Heart left ventricle (tissue), 16 donors: ENCODE results near the gene CHCHD6. TPM values are rescaled to one million over a fixed set of nuclear protein-coding genes. Genes with fewer than 3 reads are reported as not detected.
A peak's percentile ranks its signal among the peaks of the same experiment; 100 is the strongest.

Source experiments
- ATAC-seq, 4 donors: fragments of 200-7000 bp; cut with Tn5 transposase; one replicate each; pipeline ENCODE4 v1.9.1; 2020 to 2022; ENCODE audit warnings: moderate library complexity in 4 of 4, mild to moderate bottlenecking in 3 of 4, moderate number of reproducible peaks in 1 of 4
- DNase-seq, 5 donors: peaks; one replicate each; pipeline ENCODE4 v3.0.0-alpha.2; 2020
- H3K27ac ChIP-seq, 12 donors: fragments of 200-600 bp; sonication (generic) in 4 of 12; one replicate each; pipeline versions ENCODE4 v1.5.0 to v1.8.0; 2016 to 2022; ENCODE audit warnings: mild to moderate bottlenecking in 2 of 12
- H3K27me3 ChIP-seq, 9 donors: fragments of 200-600 bp; sonication (generic) in 2 of 9; one replicate each; pipeline versions ENCODE4 v1.5.1 to v1.8.0; 2016 to 2022; ENCODE audit warnings: mild to moderate bottlenecking in 3 of 9
- H3K36me3 ChIP-seq, 9 donors: fragments of 200-600 bp; sonication (generic) in 2 of 9; one replicate each; pipeline versions ENCODE4 v1.5.0 to v1.8.0; 2018 to 2022; ENCODE audit warnings: mild to moderate bottlenecking in 2 of 9
- H3K4me1 ChIP-seq, 12 donors: fragments of 200-600 bp; sonication (generic) in 4 of 12; one replicate each; pipeline versions ENCODE4 v1.5.0 to v1.8.0; 2016 to 2022; ENCODE audit warnings: mild to moderate bottlenecking in 3 of 12
- H3K4me3 ChIP-seq, 12 donors: fragments of 200-600 bp; sonication (generic) in 4 of 12; one replicate each; pipeline versions ENCODE4 v1.5.0 to v1.8.0; 2017 to 2022; ENCODE audit warnings: mild to moderate bottlenecking in 9 of 12, moderate library complexity in 4 of 12
- H3K9me3 ChIP-seq, 12 donors: fragments of 200-600 bp; sonication (generic) in 4 of 12; one replicate each; pipeline versions ENCODE4 v1.5.0 to v1.8.0; 2016 to 2022; ENCODE audit warnings: mild to moderate bottlenecking in 1 of 12
- CTCF ChIP-seq, 12 donors: fragments of 200-600 bp; sonication (generic) in 4 of 12; IDR thresholded peaks; one replicate each; pipeline versions ENCODE4 v1.5.0 to v1.8.0; 2018 to 2022; ENCODE audit warnings: antibody characterized with exemption in 12 of 12, mild to moderate bottlenecking in 5 of 12
- POLR2A ChIP-seq, 2 donors: fragments of 450-650 bp; IDR thresholded peaks; one replicate each; pipeline ENCODE4 v1.6.1; 2017; ENCODE audit warnings: antibody characterized with exemption in 2 of 2, mild to moderate bottlenecking in 2 of 2, moderate library complexity in 2 of 2
- WGBS, 4 donors: extraction: QIAGEN DNeasy Blood & Tissue Kit in 2 of 4; methylation state at CpG; one replicate each; pipeline versions ENCODE4 v1.1.5 to v1.1.7; 2013 to 2018; 5-methylcytosine and 5-hydroxymethylcytosine counted together
- intact Hi-C, 10 donors: fragments of 100-400 bp; cut with DNase I; formaldehyde crosslinking; loops; one replicate each; pipeline versions ENCODE4 v1.11.1 to v1.14.2; 2022
- polyA plus RNA-seq, 2 donors: library from polyadenylated mRNA; stranded (reverse); fragments of 200-250 nt; gene quantifications; one replicate each; pipeline ENCODE4 v1.2.3, GENCODE V29; 2013
- total RNA-seq, 9 donors: library from RNA; depleted of rRNA in 2 of 9; stranded (reverse); fragments of >200 nt in 2 of 9; fragmentation: NEBNext Ultra II Directional in 3 of 9; extraction: Animal tissue kit (Norgen Biotek cat#: 25700) in 3 of 9; gene quantifications; one replicate each; pipeline versions ENCODE4 v1.1.0 to v1.2.4, GENCODE V29; 2016 to 2023
- donor health status: ischemic (EF 13 %, LVEDD 7.1; RV severe dilation, severe dysfunction).
- donor health status: healthy with polysubstance abuse.
- donor health status: DM: no; HTN: yes; CAD: no.
- donor health status: DM: no; HTN: no; CAD: no.
- donor health status: ischemic (EF 25% LVEDD 6.9; RV normal size, moderate dysfunction).
- donor health status: ischemic (EF 25% LVEDD 5.7; RV mildly dilated, moderate dysfunction).
- donor health status: healthy.
- donor health status: DM: yes; HTN: yes; CAD: no.
- donor health status: ischemic (EF 35%, LVEDD 5.7; RV mildly dilated, moderate dysfunction).
- donor health status: nonischemic (EF 11% LVEDD 7.7; RV severe dilation, severe dysfunction).
- donor health status: DM: yes; HTN: yes; CAD: no.
- donor health status: PGD.
- donor health status: ischemic (EF 29% LVEDD 5.4; RV normal size, mild dysfunction).
- donor health status: nonischemic (EF 23%, LVEDD 6.1; RV moderate dilation, normal function).

CHCHD6 gene
- total and polyA plus RNA-seq, 11 donors, result 7.7 to 29.3 (median 11.6) TPM

- no peaks in the 10 kb centered on the region for H3K9me3 ChIP-seq
- no peak for TF ChIP-seq POLR2A (IDR thresholded peaks at IDR 0.05)
- TF ChIP-seq CTCF (IDR thresholded peaks at IDR 0.05), result no peak
- H3K4me3 ChIP-seq, result no peak overlapping the region
- H3K4me1 ChIP-seq, result peaks cover 0 to 9% (median under 1%) of the 10 kb centered on the region in 12 donors
- 69 to 84% (median 80%) methylated on average over 10 of the region's 10 CpGs for WGBS, 4 donors
- intact Hi-C loops, result no loop called here
- peak; percentile 62 to 79 (median 68) for ATAC-seq
- no peaks in the 10 kb centered on the region for H3K36me3 ChIP-seq
- peak in 1 of 5 donors; percentile 38 for DNase-seq
- H3K27me3 ChIP-seq, result peaks cover 0 to 10% (median 0%) of the 10 kb centered on the region in 9 donors
- H3K27ac ChIP-seq, result no peak overlapping the region
Measured at GRCh38 chr3:126900859-126901540, 197.0 kb downstream of the CHCHD6 start.

- peaks cover 0 to 17% (median 0%) of the 10 kb centered on the region in 9 donors for H3K27me3 ChIP-seq
- no peaks in the 10 kb centered on the region for H3K36me3 ChIP-seq
- ATAC-seq (no peak), DNase-seq (no peak)
- no peak overlapping the region for H3K4me3 ChIP-seq
- 95 to 97% (median 96%) methylated on average over 8 of the region's 8 CpGs for WGBS, 4 donors
- no peak overlapping the region for H3K27ac ChIP-seq
- no peaks in the 10 kb centered on the region for H3K9me3 ChIP-seq
- TF ChIP-seq CTCF (IDR thresholded peaks at IDR 0.05), result no peak
- TF ChIP-seq POLR2A (IDR thresholded peaks at IDR 0.05), result no peak
- H3K4me1 ChIP-seq, result peaks cover 0 to 8% (median 0%) of the 10 kb centered on the region in 12 donors
- intact Hi-C loops, result no loop called here
Measured at GRCh38 chr3:126901631-126902030, 197.6 kb downstream of the CHCHD6 start.

- WGBS, 4 donors, result 60 to 69% (median 66%) methylated on average over 3 of the region's 3 CpGs
- H3K27me3 ChIP-seq, result peaks cover 0 to 34% (median 0%) of the 10 kb centered on the region in 9 donors
Measured at GRCh38 chr3:126903521-126903920, 199.5 kb downstream of the CHCHD6 start.

More at GRCh38 chr3:126903521-126903920, 199.5 kb downstream of the CHCHD6 start:
- intact Hi-C loops, result no loop called here
- DNase-seq, result no peak
- Histone ChIP-seq H3K4me3 (no peak overlapping the region), H3K9me3 (no peaks in the 10 kb centered on the region), H3K36me3 (no peaks in the 10 kb centered on the region), H3K27ac (no peak overlapping the region), H3K4me1 (peaks cover 0 to 9% (median 0%) of the 10 kb centered on the region in 12 donors)
- TF ChIP-seq CTCF (IDR thresholded peaks at IDR 0.05), result no peak
- TF ChIP-seq POLR2A (IDR thresholded peaks at IDR 0.05), result no peak
- ATAC-seq, result peak in 1 of 4 donors; percentile 25
